GM12864 (cell line): ENCODE data around the gene STK32B.

Experiments
- DNase-seq: peaks from one replicate; pipeline ENCODE4 v3.0.0-alpha.2; 2011; ENCODE audit warnings: low read depth
- H3K4me3 ChIP-seq: 2 replicates; pipeline ENCODE4 v1.5.1; 2011; ENCODE audit warnings: mild to moderate bottlenecking, low read depth, low read length, control low read depth
- TF ChIP-seq, protein P1 (sequence below): IDR thresholded peaks from 2 replicates; pipeline ENCODE4 v1.5.1; 2011; ENCODE audit warnings: low read depth, mild to moderate bottlenecking, moderate library complexity, low read length, control low read depth, inconsistent platforms; ENCODE audit errors: missing control alignments

The STK32B gene

DNA sequence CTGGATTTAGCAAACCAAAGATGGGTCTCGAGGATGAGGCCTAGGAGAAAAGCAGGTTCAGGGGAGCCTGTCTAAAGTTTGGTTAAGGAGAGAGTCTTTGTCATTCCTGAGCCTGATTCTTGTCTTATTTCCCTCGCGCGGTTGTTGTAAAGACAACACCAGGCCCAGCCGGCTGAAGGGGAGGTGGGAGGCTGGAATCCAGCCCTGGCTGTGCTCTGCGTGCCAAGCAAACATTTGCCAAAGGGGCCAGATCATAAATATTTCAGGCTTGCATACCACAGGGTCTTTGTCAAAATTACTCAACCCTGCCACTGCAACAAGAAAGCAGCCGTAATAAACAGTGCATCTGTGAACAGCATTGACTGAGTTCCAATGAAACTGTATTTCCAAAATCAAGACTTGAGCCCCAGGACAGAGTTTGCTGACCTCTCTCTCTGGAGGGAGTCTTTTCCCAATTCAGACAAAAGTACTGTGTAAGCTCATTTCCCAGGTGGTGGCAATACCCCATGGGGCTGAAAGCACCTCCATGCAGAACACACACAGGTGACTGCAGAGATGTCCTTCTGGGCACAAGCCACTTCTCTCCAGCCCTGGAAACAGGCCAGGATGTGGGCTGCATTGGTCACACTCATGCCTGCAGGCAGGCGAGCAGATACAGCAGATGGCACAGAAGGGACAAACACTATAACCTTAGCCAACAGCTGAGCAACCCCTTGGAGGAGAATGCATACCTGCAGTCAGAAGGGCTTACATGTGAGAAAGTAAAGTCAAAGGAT is 320.3 kb downstream of the STK32B start:
- DNase-seq: no peak
- H3K4me3 ChIP-seq: no peak overlapping the region
- TF ChIP-seq, protein P1, sequence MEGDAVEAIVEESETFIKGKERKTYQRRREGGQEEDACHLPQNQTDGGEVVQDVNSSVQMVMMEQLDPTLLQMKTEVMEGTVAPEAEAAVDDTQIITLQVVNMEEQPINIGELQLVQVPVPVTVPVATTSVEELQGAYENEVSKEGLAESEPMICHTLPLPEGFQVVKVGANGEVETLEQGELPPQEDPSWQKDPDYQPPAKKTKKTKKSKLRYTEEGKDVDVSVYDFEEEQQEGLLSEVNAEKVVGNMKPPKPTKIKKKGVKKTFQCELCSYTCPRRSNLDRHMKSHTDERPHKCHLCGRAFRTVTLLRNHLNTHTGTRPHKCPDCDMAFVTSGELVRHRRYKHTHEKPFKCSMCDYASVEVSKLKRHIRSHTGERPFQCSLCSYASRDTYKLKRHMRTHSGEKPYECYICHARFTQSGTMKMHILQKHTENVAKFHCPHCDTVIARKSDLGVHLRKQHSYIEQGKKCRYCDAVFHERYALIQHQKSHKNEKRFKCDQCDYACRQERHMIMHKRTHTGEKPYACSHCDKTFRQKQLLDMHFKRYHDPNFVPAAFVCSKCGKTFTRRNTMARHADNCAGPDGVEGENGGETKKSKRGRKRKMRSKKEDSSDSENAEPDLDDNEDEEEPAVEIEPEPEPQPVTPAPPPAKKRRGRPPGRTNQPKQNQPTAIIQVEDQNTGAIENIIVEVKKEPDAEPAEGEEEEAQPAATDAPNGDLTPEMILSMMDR: no peak

DNA sequence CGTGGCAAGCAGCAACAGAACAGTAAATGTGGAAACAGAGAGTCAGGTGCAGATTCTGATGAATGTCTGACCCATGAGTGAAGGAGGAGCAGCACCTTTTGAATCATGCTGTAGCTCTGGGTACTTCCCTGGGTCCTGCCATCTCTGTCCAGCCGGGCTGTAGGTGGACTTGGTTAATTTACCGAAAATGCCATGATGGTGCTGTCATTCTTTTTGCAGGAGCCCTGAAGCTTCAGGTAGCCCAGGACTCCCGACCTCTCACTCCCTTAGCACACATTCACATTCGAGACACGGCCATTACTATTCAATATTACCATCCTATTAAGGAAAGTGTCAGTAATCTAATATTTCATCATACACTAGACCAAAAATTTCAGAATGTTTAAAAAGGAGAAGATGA is 320.9 kb downstream of the STK32B start:
- DNase-seq: no peak
- TF ChIP-seq, protein P1: no peak
- no peak overlapping the region for H3K4me3 ChIP-seq

DNA sequence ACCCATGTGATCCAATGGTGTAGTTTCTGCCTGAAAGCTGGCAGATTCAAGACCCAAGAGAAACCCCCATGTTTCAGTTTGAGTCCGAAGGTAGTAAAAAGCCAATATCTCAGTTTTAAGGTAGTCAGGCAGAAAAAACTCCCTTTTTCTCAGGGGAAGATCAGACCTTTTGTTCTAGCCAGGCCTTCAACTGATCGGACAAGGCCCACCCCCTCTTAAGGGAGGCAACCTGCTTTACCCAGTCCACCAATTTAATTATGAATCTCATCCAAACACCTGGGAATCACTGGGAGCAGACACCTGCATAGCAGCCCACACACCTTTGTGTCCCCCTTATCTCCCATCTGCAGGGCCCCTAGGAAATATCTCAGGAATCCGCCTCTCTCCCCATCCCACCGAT is 322.0 kb downstream of the STK32B start:
- DNase-seq: no peak
- TF ChIP-seq, protein P1: no peak
- H3K4me3 ChIP-seq: no peak overlapping the region

DNA sequence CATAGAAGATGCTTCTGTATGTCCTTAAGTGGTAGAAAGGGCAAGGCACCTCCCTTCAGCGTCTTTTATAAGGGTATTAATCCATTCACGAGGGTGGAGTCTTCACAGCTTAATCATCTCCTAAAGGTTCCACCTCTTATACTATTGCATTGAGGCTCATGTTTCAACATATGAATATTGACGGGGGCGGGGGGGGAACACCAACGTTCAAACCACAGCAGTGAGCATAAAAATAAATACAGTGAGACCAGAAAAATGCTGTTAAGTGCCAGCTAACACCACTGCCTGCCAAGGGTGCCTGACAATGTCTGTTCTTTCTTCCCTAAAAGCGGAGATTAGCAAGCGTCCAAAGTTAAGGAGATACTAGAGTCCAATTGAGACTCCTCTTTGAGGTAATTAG is 323.3 kb downstream of the STK32B start:
- TF ChIP-seq, protein P1: no peak
- no peak for DNase-seq
- H3K4me3 ChIP-seq: no peak overlapping the region

DNA sequence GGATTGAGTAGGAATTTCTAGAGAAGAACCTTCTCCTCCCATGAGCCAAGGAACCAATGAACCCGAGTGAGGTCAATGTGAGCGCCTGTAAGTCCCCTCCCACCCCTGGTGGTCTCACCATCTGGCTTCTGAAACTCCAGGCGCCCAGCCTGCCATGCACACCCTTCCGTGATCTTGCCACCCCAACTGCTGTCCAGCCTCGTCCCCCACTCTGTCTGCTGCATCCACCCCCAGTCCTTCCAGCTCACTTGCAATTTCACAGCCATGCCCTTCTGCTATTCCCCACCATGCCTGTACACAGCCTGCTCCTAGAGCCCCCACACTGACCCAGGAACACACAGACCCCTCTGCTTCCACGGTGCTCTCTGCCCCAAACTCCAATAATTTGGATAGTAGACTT is 323.7 kb downstream of the STK32B start:
- no peak for DNase-seq
- H3K4me3 ChIP-seq: no peak overlapping the region
- TF ChIP-seq, protein P1: no peak

DNA sequence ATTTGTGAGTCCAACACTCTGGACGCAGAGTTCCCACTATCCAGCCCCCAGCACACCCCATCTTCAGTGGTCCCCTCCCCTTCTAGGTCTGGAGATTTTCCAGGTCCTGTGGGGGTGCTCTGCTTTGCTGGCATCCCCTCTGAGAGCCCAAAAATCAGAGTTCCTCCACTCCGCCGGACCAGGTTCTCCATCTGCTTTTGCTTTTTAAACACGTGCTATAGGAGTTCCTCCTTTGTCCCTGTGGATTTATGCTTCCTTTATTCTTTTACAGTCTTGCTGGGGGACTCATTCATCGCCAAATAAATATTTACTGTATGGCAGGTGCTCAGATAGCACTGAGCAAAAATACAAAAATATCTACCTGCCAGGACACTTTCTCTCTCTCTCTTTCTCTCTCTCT is 324.7 kb downstream of the STK32B start:
- no peak overlapping the region for H3K4me3 ChIP-seq
- TF ChIP-seq, protein P1: no peak
- DNase-seq: no peak

DNA sequence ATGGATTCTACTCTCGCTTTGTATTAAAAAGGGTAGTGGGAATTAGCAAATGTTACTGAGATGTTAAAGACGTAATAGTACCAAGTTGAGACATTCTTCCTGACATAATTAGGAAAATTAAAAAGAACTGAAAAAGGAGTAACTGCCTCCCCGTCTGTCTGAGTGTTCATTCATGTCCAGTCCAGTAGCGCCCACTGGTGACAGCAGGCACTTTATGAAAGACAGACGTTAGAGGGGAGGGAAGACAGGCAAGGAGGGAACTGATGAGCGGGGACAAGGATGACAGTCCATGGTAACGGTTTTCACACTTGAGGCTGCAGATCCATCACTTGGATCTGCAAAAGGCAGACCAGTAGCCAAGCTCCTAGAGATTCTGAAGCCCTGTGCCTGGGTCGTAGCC is 326.7 kb downstream of the STK32B start:
- DNase-seq: no peak
- TF ChIP-seq, protein P1: peak; percentile 43
- no peak overlapping the region for H3K4me3 ChIP-seq
